HG03025 (cell line): ENCODE data around the gene RPRD1A.
"Not testable (repeated sequence)": the region's sequence is repeated elsewhere in the genome, so short reads cannot be mapped to it uniquely, and the experiment has no call there.

Source experiments
- ATAC-seq: cut with Tn5 transposase; IDR thresholded peaks from one replicate; pipeline ENCODE4 v1.9.1; 2021; ENCODE audit warnings: mild to moderate bottlenecking, moderate library complexity; ENCODE audit not compliant: unreplicated experiment, low FRiP score

RPRD1A gene, protein sequence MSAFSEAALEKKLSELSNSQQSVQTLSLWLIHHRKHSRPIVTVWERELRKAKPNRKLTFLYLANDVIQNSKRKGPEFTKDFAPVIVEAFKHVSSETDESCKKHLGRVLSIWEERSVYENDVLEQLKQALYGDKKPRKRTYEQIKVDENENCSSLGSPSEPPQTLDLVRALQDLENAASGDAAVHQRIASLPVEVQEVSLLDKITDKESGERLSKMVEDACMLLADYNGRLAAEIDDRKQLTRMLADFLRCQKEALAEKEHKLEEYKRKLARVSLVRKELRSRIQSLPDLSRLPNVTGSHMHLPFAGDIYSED

DNA sequence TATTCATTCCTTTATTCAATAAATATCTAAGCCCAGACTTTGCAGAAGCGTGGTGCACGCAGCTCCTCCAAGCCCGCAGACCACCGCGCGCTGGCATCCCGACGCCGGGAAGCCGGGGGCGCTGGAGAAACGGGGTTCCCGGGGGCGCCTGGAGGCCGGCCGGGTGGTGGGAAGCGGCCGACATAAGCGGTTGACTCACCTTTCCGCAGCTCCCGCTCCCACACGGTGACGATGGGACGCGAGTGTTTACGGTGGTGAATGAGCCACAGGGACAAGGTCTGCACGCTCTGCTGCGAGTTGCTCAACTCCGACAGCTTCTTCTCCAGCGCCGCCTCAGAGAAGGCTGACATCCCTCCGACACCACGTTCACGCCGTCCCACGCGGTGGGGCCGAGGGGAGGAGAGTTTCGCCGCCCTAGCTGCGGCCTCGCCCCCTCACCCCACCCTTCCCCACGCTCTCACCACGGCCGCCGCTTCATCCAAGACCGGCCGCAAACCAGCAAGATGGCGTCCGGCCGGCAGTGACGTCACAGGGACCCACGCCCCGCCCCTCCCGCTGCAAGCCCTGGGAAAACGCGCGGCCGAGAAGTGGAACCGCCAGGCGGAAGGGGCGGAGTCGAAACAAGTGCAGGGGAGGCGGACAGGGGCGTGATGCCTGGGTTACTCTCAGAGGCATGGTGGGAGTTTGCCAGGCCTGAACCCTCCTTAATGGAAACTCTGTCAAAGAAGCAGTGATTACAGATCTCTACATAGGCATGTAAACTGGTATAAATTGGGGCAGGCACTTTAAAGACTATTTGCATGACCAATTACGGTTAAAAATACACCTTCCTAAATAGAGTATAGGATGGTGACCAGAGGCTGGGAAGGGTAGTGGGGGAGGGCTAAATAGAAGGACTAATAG, at the start of gene RPRD1A:
RPRD1A (minus strand) TSS at position 505 of the 903 bp plus-strand sequence; CDS start at position 350, 155 bp downstream.
- ATAC-seq, result peak; percentile 93

DNA sequence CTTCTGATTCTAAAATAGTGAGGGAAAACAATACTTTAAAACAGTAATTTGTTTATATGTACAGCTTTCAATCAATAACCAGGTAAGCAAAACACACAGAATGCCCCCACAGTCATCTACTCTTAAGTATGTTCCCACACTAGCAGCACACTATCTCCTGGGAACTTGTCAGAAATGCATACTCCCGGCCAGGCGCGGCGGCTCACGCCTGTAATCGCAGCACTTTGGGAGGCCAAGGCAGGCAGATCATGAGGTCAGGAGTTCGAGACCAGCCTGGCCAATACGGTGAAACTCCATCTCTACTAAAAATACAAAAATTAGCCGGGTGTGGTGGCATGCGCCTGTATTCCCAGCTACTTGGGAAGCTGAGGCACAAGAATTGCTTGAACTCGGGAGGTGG, 49.4 kb upstream of the RPRD1A start:
- not testable (repeated sequence) for ATAC-seq

DNA sequence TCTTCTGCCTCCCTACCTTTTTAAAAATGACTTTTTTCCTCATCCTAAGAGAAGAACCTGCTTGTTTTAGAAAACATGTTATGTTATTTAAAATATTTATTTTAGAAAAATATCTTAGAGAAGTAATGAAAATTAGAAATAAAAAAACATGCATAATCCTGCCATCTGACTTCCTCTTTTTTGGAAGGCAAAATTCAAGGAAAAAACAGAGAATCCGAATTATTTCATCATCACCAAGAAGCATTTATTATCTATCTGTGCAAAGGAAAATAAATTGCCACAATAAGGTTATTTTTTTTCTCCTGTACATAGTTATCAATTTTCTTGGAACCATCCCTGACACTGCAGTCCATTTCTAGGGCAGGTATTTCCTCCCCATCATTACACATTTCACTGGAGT, 47.4 kb upstream of the RPRD1A start:
- ATAC-seq, result no peak

DNA sequence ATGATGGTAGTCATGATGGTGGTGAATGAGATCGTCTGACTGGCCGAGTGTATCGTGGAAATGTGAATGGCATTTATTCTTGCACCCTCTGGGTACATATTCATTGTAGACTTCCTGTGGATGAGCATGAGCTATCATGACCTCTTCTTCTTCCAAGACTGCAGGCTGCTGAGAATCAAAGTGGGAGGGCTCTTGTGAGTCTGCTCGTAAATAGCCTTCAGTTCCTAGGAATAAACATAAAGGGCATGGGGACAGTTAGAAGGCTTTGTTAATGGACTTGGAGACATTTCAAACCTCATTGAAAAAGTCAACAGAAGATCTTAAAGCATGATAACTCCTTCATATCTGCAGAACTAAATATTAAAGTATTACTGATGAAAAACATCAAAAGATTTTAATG, 46.9 kb upstream of the RPRD1A start:
- no peak for ATAC-seq

DNA sequence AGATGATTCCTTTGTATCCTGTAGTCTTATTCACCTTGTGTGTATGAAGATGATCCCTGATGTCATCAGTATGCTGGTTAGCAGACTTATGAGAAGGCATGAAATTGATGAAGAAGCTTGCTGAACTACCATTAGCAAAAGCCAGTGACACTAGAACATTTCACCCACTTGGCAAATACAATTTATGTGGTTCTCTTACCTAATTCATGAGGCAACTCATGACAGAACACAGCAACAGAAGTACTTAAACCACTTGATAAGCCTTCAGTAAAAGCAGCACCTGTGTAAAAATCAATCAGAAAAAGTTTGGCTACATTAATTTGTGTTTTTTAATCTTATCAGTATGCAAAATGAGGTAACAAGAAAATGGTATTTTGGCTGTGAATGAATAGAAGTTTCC, 44.9 kb upstream of the RPRD1A start:
- no peak for ATAC-seq

DNA sequence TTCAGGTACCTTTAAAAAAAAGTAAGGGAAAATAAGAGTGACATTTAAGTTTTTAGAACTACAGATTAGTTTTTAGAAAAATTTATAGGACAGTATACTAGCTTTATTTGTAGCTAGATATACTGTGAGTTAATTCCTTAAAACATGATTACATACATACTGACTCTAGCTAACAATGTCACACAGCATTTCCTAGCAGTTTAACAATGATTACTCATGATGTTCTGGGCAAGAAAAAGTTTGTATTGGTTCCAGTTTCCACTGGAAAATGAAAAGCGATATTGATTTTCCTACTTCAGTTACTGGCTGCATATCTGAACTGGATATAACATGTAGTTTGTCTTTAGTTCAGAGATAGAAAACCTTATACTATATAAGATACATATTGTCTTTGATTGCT, 42.4 kb upstream of the RPRD1A start:
- no peak for ATAC-seq

DNA sequence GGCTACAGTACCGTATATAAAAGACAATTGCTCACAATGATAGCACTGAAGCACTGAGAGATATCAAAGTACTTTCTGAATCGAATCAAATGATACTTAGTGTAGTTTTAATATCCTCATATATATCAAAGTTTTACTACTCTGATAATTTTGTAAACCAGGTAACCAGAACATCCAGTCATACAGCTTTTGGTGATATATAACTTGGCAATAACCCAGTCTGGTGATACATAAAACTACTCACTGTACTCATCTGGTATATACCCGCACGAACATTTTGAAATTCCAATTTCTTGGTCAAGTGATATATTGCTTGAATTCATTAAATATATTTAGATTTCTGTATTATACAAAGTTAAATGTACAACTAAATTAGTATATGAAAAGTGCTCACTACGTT, 41.2 kb upstream of the RPRD1A start:
- ATAC-seq, result no peak

DNA sequence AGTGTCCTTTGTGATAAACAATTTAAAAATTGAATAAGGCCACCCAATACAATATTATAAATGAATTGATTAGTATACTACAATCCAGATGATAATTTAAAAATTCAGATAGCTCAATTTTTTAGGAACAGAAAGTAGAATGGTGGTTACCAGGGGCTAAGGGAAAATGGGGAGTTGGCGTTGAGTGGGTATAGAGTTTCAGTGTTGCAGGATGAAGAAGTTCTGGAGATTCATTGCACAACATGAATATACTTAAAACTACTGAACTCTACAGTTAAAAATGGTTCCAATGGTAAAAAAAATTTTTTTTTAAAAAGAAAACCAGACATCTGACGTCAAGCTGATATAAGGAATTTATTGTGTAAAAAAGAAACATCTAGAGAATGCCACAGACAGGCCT, 40.8 kb upstream of the RPRD1A start:
- no peak for ATAC-seq

DNA sequence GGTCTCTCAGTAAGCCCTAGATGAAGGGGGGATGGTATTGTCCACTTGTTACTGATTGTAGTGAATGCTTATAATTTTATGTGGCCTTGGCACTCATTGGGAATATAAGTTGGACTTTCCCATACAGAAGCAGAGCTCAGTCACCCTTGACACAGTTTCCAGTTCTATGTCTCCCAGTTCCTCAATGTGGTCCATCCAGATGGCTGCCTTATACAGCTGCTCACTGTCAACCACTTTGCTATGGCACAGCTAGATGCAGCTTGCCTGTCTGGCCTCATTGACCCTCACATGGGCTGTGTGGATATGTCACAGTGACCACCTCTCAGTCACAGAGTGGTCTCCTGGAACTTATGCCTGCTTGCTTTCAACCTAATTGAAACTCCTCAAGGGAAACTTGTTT, 40.1 kb upstream of the RPRD1A start:
- no peak for ATAC-seq

DNA sequence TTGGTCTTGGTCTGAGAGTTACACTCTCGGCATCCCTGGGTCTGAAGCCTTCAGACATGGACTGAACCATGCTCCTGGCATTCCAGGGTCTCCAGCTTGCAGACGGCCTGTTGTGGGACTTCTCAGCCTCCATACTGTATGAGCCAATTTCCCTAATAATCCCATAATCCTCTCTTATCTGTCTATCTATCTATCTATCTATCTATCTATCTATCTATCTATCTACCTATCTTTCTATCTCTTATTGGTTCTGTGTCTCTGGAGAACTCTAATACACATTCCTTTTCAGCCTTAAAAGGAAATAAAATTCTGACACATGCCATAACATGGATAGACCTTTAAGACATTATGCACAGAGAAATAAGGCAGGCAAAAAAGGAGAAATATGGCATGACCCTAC, 37.4 kb upstream of the RPRD1A start:
- ATAC-seq, result no peak

DNA sequence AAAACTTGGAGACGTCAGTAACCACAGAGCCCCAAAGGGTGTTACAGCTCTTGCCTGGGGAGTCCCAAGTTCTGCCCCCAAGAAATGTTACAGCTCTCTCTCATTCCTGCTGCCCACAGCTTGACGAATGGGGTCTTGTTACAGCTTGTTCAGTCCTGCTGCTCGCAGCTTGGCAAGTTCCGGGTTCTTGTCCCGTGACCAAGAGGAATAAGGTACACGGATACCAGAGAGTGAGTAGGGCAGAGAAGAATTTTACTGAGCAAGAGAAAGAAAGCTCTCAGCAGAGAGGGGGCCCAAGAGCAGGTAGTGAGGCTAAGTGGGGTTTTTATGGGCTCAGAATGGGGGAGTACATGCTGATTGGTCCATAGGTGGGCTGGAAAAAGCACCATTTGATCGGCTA, 34.6 kb upstream of the RPRD1A start:
- ATAC-seq, result no peak

DNA sequence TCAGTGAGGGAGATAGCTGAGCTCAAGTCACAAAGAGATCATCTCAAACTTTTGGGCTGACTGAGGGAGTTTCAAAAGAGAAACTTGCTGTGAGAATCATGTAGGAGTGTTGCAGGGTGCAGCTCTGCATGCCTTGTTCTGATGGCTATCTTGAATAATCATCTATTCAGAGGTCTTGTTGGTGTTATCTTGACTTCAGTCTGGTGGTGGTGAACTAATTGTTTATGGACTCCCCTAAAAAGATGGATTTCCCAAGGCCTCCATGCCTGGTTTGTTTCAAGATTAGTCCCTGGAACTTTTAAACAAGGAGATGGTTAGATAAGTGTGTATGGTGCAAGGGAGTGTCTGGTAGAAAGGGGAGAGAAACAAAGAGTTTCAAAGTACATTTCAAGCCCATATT, 32.0 kb upstream of the RPRD1A start:
- no peak for ATAC-seq

DNA sequence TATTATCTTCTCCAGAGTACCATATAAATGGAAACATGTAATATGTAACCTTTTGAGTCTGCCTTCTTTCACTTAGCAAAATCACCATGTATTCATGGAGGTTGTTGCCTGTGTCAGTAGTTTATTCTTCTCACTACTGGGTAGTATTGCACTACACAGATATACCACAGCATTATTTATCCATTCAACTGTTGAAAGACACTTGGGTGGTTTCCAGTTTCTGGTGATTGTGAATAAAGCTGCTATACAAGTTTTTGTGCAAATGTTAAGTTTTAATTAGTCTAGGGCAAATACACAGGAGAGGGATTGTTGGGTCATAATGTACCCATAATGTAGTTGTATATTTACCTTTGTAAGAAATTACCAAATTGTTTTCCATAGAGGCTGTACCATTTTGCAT, 29.6 kb upstream of the RPRD1A start:
- ATAC-seq, result no peak

DNA sequence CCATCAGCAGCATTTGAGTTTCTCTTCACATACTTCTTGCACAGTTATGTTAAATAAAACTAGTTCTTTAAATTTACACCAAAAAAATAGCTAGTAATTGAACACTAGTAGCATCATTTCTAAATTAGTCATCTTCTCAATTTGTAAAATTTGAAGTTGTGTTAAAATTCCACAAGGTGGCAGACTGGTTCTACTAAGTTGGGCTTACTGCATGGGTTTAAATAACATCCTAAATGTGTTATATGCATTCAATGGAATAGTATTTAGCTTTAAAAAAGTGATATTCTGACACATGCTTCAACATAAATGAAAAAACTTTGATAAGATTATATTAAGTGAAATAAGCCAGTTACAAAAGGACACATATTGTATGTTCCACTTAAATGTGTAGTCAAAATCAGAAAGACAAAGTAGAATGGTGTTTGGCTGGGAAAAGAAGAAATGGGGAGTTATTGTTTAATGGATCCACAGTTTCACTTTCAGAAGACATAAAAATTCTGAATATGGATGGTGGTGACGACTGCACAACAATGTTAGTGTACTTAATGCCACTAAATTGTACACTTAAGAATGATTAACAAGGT, 28.7 kb upstream of the RPRD1A start:
- ATAC-seq, result no peak

DNA sequence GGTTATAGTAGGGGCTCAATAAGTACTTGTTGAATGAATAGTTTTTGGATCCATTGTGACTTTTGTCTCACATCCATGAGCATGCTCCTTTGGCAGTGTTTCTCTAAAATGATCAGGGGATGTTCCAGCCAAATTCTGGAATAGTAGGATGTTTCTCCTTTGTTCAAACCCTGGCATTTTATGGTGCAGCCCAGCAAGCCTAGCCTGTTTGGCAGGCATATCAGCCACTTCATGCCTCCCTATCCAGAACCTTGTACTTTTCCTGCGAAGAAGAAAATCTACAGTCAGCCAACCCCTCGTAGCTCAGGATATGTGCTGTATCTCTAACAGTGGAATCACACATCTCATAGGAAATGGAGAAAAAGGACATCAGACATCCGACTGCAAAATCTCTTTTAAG, 27.1 kb upstream of the RPRD1A start:
- no peak for ATAC-seq

DNA sequence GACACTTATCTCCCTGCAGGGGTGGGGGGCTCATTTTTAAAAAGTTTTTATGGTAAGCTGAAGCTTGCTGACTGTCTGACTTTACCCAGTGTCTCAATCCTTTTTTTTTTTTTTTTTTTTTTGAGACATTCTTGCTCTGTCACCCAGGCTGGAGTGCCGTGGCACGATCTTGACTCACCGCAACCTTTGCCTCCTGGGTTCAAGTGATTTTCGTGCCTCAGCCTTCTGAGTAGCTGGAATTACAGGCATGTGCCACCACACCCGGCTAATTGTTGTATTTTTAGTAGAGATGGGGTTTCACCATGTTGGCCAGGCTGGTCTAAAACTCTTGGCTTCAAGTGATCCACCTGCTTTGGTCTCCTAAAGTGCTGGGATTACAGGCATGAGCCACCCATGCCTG, 24.8 kb upstream of the RPRD1A start:
- ATAC-seq, result not testable (repeated sequence)

DNA sequence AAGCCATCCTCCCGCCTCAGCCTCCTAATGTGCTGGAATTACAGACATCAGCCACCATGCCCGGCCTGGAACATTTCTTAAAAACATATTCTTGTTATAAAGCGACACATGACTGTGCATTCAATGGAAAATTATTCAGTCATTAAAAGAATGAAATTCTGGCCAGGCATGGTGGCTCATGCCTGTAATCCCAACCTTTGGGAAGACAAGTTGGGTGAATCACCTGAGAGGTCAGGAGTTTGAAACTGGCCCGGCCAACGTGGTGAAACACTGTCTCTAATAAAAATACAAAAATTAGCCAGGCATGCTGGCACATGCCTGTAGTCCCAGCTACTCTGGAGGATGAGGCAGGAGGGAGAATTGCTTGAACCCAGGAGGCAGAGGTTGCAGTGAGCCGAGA, 21.6 kb upstream of the RPRD1A start:
- ATAC-seq, result no peak

DNA sequence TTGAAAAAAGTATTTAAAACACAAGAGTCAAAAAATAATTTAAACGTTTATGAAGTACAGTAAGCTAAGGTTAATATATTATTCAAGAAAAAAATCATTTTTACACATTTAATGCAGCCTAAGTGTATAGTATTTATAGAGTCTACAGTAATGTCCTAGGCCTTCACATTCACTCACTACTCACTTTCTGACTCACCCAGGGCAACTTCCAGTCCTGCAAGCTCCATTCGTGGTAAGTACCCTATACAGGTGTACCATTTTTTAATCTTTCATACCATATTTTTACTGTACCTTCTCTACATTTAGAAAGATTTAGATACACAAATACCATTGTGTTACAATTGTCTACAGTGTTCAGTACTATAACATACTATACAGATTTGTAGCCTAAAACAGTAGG, 20.9 kb upstream of the RPRD1A start:
- ATAC-seq, result no peak

DNA sequence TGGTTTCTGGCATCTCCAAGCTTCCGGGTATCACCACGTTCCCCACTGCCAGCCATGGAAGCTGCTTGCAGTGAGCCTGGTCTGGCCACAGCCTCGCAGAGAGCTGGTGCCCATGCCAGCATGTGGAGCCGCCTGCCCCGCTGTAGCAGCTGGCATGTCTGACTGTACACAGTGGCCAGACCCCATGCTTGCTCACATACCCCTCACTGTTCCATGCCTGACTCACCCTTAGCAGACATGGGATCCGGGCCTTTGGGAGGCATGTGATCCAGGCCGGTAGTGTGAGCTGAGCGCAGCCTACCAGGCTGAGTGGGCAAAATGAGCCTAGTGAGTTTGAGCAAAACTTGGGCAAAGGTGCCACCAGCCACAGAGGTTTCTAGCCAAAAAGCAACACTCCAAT, 18.8 kb upstream of the RPRD1A start:
- ATAC-seq, result no peak

DNA sequence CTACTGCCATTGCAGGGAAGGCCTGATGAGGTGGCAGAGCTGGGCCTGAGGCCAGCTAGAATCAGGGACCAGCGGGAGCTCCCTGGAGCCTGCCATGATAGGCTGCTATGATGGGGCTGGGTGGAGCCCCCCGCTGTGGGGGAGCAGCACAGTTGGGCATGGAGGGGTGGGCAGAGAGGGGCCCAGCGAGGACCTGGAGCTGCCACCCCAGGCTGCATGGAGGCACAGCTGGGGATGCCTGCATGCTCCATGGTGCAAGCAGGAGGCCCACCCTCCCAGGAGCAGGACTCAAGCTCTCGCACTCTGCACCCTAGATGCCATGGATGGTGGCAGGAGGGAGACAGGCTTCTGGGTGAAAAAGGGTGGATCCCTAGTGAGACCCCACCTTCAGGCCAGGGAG, 17.8 kb upstream of the RPRD1A start:
- ATAC-seq, result no peak

DNA sequence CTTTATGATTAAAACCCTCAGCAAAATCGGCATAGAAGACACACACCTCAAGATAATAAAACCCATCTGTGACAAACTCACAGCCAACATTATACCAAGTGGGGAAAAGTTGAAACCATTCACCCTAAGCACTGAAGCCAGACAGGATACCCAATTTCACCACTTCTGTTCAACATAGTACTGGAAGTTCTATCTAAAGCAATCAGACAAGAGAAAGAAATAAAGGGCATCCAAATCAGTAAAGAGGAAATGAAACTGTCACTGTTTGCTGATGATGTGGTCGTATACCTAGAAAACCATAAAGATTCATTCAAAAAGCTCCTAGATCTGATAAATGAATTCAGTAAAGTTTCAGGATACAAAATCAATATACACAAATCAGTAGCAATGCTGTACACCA, 16.4 kb upstream of the RPRD1A start:
- no peak for ATAC-seq

DNA sequence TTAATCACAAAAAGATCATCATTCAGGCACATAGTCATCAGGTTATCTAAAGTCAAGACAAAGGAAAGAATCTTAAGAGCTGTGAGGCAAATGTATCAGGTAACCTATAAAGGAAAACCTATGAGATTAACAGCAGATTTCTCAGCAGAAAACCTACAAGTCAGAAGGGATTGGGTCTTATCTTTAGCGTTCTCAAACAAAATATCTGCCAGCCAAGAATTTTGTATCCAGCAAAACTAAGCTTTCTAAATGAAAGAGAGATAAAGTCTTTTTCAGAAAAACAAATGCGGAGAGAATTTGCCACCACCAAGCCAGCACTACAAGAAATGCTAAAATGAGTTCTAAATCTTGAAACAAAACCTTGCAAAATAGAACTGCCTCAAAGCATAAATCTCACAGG, 13.8 kb upstream of the RPRD1A start:
- not testable (repeated sequence) for ATAC-seq
